ENCODE measurements around the gene EIF1AD.
"Not testable (repeated sequence)": the region's sequence is repeated elsewhere in the genome, so short reads cannot be mapped to it uniquely, and the experiment has no call there.

The EIF1AD gene

DNA sequence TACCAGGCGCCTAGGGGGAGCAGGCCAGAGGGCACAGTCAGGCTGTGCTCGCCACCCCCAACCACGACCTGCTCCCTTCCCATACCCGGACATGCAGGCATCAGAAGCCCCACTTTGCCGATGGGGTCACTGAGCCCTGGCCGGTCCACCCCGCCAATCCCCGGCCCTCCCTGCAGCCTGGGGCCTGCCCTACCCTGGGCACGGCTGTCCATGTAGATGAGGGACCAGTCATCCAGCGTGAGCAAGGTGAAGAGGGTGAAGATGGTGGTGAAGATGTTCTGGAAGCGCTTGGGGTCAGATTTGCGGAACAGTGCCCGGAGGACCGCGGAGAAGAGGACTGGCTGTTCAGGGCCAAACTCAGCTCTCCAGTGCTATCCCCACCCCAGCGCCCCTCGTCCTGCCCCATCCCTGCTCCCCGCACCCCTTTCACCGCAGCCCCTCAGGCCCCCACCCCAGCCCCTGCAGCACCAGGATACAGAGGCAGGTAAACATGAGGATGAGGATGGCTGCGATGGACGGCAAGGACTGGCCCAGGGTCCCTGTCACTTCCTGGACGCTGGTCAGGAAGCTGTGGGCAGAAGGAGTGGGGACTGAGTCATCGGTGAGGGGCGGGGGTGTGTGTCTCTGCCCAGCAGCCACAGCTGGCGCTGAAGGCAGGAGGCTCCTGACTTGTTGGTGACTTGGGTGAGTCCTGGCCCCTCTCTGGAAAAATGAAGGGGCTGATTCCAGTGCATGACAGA, 18.8 kb upstream of the EIF1AD start:
- DNase-seq = peak; percentile 76

DNA sequence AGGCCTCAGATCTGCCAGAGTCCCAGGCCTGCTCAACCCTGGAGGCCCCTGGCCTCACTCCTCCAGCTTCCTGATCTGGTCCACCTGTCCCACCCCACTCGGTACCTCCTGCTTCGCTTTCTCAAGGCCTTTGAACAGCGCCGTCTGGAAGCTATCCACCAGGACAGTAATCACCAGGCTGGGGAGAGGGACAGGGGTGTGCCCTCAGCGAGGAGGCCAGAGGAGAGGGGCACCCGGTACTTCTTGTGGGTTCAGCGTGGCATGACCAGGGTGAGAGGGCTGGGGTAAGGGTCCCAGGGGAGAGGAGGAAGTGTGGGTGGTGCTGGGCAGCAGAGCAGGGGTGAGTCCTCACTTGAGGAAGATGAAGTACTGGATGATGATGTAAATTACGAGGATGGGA, 18.3 kb upstream of the EIF1AD start:
- DNase-seq = no peak

GRCh38 chr11:66017321-66017720, 15.4 kb upstream of the EIF1AD start:
- no peak for DNase-seq

- DNase-seq = no peak
Measured at GRCh38 chr11:66016793-66017177, 14.8 kb upstream of the EIF1AD start.

- DNase-seq = no peak
Measured at GRCh38 chr11:66015936-66016792, 14.2 kb upstream of the EIF1AD start.

- no peak for DNase-seq
Measured at GRCh38 chr11:66015454-66015881, 13.5 kb upstream of the EIF1AD start.

- DNase-seq = peak; percentile 39
Measured at GRCh38 chr11:66014804-66015453, 13.0 kb upstream of the EIF1AD start.

GRCh38 chr11:66013762-66014100, 11.8 kb upstream of the EIF1AD start:
- no peak for DNase-seq

- DNase-seq = peak; percentile 63
Measured at GRCh38 chr11:66012946-66013761, 11.2 kb upstream of the EIF1AD start.

DNA sequence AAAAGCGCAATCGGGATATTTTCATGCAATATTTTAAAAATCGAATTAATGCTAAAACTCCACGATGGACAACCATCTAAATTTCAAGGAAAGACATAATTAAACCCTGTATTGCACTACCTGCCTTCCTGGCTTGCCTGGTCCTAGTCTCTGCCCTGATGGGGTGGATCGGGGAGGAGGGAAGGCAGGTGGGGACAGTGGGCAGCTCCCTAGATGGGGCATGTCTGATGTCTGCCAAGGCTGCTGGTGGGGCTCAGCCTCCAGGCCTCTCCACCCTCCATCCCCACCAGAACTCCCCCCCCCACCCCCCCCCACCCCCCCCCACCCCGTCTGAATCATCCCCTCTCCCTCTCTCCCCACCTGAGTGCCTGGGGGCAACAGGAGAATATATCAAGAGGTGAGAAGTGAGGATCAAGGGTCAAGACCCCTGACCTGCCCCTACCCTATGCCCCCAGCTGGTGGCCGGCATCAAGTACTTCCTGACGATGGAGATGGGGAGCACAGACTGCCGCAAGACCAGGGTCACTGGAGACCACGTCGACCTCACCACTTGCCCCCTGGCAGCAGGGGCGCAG, 10.5 kb upstream of the EIF1AD start:
- no peak for DNase-seq

GRCh38 chr11:66011785-66012303, 9.9 kb upstream of the EIF1AD start, which contains the start of gene CST6:
Gene CST6, plus strand, starts transcription at chr11:66012008. Its CDS starts 37 bp downstream, at chr11:66012045.
- DNase-seq = no peak

DNA sequence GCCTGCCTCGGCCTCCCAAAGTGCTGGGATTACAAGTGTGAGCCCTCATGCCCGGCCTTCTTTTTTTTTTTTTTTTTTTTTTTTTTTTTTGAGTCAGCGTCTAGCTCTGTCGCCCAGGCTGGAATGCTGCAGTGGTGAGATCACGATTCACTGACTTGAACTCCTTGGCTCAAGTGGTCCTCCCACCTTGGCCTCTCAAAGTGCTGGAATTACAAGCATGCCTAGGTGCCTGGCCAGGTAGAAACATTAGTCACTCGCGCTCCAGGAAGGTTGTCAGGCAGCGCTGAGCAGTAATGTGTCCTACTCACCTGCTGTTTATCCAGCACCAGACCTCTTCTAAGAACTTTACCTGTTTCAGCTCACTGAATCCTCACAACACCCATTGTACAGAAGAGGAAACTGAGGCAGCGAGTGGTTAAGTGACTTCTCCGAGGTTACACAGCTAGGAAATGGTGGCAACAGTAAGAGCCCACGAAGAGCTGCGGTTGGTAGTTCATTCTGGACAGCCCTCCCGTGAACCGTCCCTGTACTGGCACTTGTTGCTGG, 9.4 kb upstream of the EIF1AD start:
- DNase-seq = no peak

GRCh38 chr11:66010036-66010435, 8.1 kb upstream of the EIF1AD start:
- not testable (repeated sequence) for DNase-seq

DNA sequence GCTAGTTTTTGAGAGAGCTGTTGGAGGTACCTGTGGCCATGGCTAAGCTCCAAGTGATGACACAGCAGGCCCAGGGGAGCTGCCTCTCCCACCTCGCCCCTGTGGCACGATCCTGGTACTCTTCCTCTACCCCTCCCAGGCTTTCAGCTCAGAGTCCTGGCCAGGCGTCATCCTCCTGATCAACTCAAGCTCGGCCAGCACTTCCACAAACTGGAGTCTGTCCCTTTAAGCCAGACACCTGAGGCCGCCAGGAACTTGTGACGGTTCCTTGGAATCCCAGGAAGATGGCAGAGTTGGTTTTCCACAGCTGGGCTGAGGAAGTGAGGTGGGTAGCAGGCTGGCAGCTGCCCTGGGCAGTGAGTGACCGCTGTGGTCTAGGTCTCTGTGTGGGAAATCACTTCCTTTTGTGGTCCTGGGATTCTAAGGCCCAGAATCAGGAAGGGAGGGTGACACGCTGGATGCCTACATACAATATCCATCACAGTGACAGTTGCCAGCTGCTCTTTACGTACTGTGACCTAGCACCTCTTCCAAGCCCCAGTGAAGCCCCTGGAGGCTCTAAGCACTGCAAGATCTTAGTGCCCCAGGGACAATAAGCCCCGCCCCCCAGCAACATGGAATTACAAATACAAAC, 6.6 kb upstream of the EIF1AD start:
- DNase-seq = peak; percentile 42

- DNase-seq = no peak
Measured at GRCh38 chr11:66008095-66008467, 6.1 kb upstream of the EIF1AD start.

GRCh38 chr11:66007201-66007634, 5.3 kb upstream of the EIF1AD start:
- no peak for DNase-seq

GRCh38 chr11:66006891-66007176, 4.9 kb upstream of the EIF1AD start:
- DNase-seq = no peak

GRCh38 chr11:66006134-66006890, 4.4 kb upstream of the EIF1AD start:
- no peak for DNase-seq

- DNase-seq = no peak
Measured at GRCh38 chr11:66004186-66004585, 2.2 kb upstream of the EIF1AD start.

GRCh38 chr11:66003291-66003690, 1.3 kb upstream of the EIF1AD start:
- DNase-seq = no peak
